ENCODE data around the gene PCBP4. TPM values are rescaled to one million over a fixed set of nuclear protein-coding genes. Genes with fewer than 3 reads are reported as not detected.

PCBP4 gene
- total and polyA plus RNA-seq, 2 donors (not counting 1 experiment from before 2014, with no cell fraction given): 15.3 to 25.6 TPM

DNA sequence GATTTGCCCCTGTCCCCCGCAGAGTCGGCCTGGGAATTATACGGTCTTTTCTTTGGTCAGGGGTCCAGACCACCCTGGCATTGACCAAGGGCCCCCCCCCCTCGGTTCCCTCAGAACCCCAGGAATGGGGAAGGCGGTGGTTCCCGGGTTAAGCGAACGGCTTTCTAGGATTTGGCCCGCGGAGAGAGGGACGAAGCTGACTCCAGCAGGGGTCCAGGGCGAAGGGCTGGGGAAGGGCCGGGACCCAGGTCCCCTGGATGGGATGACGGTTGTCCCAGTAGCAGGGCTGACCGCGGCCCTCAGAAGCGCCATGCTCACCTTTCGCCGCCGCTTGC lies 25.8 kb downstream of the PCBP4 start:
- Mint-ChIP-seq H3K4me1 (peaks cover 36% of the 10 kb centered on the region), H3K27me3 (no peaks in the 10 kb centered on the region), H3K4me3 (peak overlapping the region; percentile 95), H3K27ac (no peak overlapping the region), H3K9me3 (ENCODE audit: insufficient read depth) (no peaks in the 10 kb centered on the region)
- peaks cover 21% of the 10 kb centered on the region for H3K79me2 ChIP-seq (ENCODE audit: control insufficient read depth, insufficient read depth, low read length)
- peaks cover 0 to 31% of the 10 kb centered on the region in 2 experiments for H3K36me3 ChIP-seq (replicated peaks in 1 of 2; ENCODE audit: control extremely low read depth in 1 of 2, control insufficient read depth in 1 of 2, extremely low read depth in 1 of 2, insufficient read depth in 2 of 2, low read length in 1 of 2)
- H3K4me3 ChIP-seq (ENCODE audit: control extremely low read depth in 1 of 5, extremely low read depth in 1 of 5, insufficient read depth in 1 of 5, low read depth in 2 of 5, low read length in 4 of 5): peak overlapping the region; percentile 36 to 90 (median 88)
- intact Hi-C loops (cut with micrococcal nuclease): loop anchor here (5.0 kb wide), 2 partner anchors 259 to 554 kb away; partner anchors contain the start of gene MANF
- H3K4me1 ChIP-seq (ENCODE audit: control insufficient read depth in 2 of 2, insufficient read depth in 2 of 2, low read length in 2 of 2): peaks cover 22 to 26% of the 10 kb centered on the region in 2 donors
- peak overlapping the region; percentile 79 for H3K9ac ChIP-seq (ENCODE audit: low read length)
- H3K27me3 ChIP-seq (replicated peaks in 1 of 4; ENCODE audit: control extremely low read depth in 1 of 4, control insufficient read depth in 3 of 4, insufficient read depth in 4 of 4, low read length in 3 of 4): no peaks in the 10 kb centered on the region
- peak overlapping the region in 1 of 2 donors; percentile 74 for H3K27ac ChIP-seq (ENCODE audit: low read length in 2 of 2)
- ChIA-PET POLR2A (interaction anchor here (0.6 to 2.5 kb wide), 5 partner anchors 29 to 556 kb away, joined by 3 to 13 read pairs (median 6); partner anchors contain the start of genes ABHD14A, ABHD14B, MANF and RPL29), CTCF (interaction anchor here (0.7 to 3.4 kb wide), 9 partner anchors 11 to 181 kb away, joined by 3 to 45 read pairs (median 6); partner anchors contain the start of genes ABHD14A, ABHD14B, ACY1 and PCBP4)
- no peak for DNase-seq
- no peak for ATAC-seq (ENCODE audit: low read depth)
- H3K9me3 ChIP-seq (ENCODE audit: control extremely low read depth in 1 of 3, control insufficient read depth in 2 of 3, insufficient read depth in 1 of 3, low read length in 2 of 3): no peaks in the 10 kb centered on the region
- no peaks in the 10 kb centered on the region for H4K20me1 ChIP-seq (ENCODE audit: control insufficient read depth, insufficient read depth, low read length, poor library complexity, severe bottlenecking)
- WGBS (ENCODE audit: insufficient coverage): under 1% methylated on average over 20 of the region's 20 CpGs
- peak overlapping the region; percentile 83 for H2AFZ ChIP-seq (ENCODE audit: insufficient read depth, low read depth, low read length, poor library complexity, severe bottlenecking)
- H3K4me2 ChIP-seq (replicated peaks; ENCODE audit: low read depth, low read length, poor library complexity, severe bottlenecking): peak overlapping the region; percentile 96
- TF ChIP-seq EZH2 (IDR thresholded peaks at IDR 0.05; ENCODE audit: borderline replicate concordance, insufficient read depth, low read depth, low read length, poor library complexity, severe bottlenecking): no peak
- TF ChIP-seq, protein P1, sequence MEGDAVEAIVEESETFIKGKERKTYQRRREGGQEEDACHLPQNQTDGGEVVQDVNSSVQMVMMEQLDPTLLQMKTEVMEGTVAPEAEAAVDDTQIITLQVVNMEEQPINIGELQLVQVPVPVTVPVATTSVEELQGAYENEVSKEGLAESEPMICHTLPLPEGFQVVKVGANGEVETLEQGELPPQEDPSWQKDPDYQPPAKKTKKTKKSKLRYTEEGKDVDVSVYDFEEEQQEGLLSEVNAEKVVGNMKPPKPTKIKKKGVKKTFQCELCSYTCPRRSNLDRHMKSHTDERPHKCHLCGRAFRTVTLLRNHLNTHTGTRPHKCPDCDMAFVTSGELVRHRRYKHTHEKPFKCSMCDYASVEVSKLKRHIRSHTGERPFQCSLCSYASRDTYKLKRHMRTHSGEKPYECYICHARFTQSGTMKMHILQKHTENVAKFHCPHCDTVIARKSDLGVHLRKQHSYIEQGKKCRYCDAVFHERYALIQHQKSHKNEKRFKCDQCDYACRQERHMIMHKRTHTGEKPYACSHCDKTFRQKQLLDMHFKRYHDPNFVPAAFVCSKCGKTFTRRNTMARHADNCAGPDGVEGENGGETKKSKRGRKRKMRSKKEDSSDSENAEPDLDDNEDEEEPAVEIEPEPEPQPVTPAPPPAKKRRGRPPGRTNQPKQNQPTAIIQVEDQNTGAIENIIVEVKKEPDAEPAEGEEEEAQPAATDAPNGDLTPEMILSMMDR (IDR thresholded peaks at IDR 0.05): no peak

All from B cell (primary cell).